Progenitor cell of endocrine pancreas (in vitro differentiated cells): ENCODE measurements around the gene TUG1. TPM values are rescaled to one million over a fixed set of nuclear protein-coding genes. Genes with fewer than 3 reads are reported as not detected.
A peak's percentile ranks its signal among the peaks of the same experiment; 100 is the strongest.

Experiments
- DNase-seq: peaks from one replicate; pipeline ENCODE4 v3.0.0; 2021; ENCODE audit warnings: low spot score; ENCODE audit not compliant: unreplicated experiment
- H3K27ac Mint-ChIP-seq: 2 replicates; pipeline ENCODE4 v1.8.0; 2021; ENCODE audit warnings: mild to moderate bottlenecking, moderate library complexity, mixed read lengths
- H3K27me3 Mint-ChIP-seq: 2 replicates; pipeline ENCODE4 v1.8.0; 2021; ENCODE audit warnings: mixed read lengths
- H3K36me3 Mint-ChIP-seq: 2 replicates; pipeline ENCODE4 v1.8.0; 2022; ENCODE audit warnings: mixed read lengths; ENCODE audit not compliant: insufficient read depth
- H3K4me1 Mint-ChIP-seq: 2 replicates; pipeline ENCODE4 v1.8.0; 2021; ENCODE audit warnings: low read depth, mixed read lengths
- H3K4me3 Mint-ChIP-seq: 2 replicates; pipeline ENCODE4 v1.8.0; 2021; ENCODE audit warnings: low read depth, mild to moderate bottlenecking, moderate library complexity, mixed read lengths
- H3K9me3 Mint-ChIP-seq: 2 replicates; pipeline ENCODE4 v1.8.0; 2021; ENCODE audit warnings: low read depth, mixed read lengths
- CTCF ChIP-seq: fragments of 200-600 bp; sonication (generic); IDR thresholded peaks from one replicate; pipeline ENCODE4 v1.5.0; 2021; ENCODE audit warnings: antibody characterized with exemption, mild to moderate bottlenecking; ENCODE audit not compliant: unreplicated experiment
- total RNA-seq: library from RNA; stranded (reverse); gene quantifications from 2 replicates; pipeline ENCODE4 v1.2.1, GENCODE V29; 2021

The TUG1 gene
- total RNA-seq, 1 donor from 2014 or later: 142 TPM

- no peak for DNase-seq
- Mint-ChIP-seq H3K9me3 (peaks cover 38% of the 10 kb centered on the region), H3K27ac (peak overlapping the region; percentile 94), H3K4me1 (peaks cover 8% of the 10 kb centered on the region), H3K4me3 (peak overlapping the region; percentile 89), H3K27me3 (no peaks in the 10 kb centered on the region), H3K36me3 (peaks cover 79% of the 10 kb centered on the region)
- TF ChIP-seq CTCF: no peak
These were observed 1.3 kb downstream of the TUG1 start for GRCh38 chr22:30970356-30970746.

GRCh38 chr22:30978304-30978962 lies 9.4 kb downstream of the TUG1 start:
- Mint-ChIP-seq H3K4me1 (no peaks in the 10 kb centered on the region), H3K27ac (no peak overlapping the region), H3K9me3 (peaks cover 63% of the 10 kb centered on the region), H3K27me3 (no peaks in the 10 kb centered on the region), H3K4me3 (no peak overlapping the region), H3K36me3 (peaks cover 73% of the 10 kb centered on the region)
- no peak for DNase-seq
- TF ChIP-seq CTCF: no peak

- H3K9me3 Mint-ChIP-seq: peaks cover 70% of the 10 kb centered on the region
- H3K27ac Mint-ChIP-seq: no peak overlapping the region
- TF ChIP-seq CTCF: no peak
- H3K36me3 Mint-ChIP-seq: peaks cover 68% of the 10 kb centered on the region
- H3K4me1 Mint-ChIP-seq: no peaks in the 10 kb centered on the region
- no peak overlapping the region for H3K4me3 Mint-ChIP-seq
- no peak for DNase-seq
- no peaks in the 10 kb centered on the region for H3K27me3 Mint-ChIP-seq
These were observed 10.9 kb downstream of the TUG1 start for GRCh38 chr22:30979932-30980331.

- DNase-seq: no peak
- TF ChIP-seq CTCF: no peak
- peaks cover 48% of the 10 kb centered on the region for H3K36me3 Mint-ChIP-seq
- peaks cover 53% of the 10 kb centered on the region for H3K9me3 Mint-ChIP-seq
- H3K27ac Mint-ChIP-seq: no peak overlapping the region
- H3K27me3 Mint-ChIP-seq: no peaks in the 10 kb centered on the region
- no peak overlapping the region for H3K4me3 Mint-ChIP-seq
- H3K4me1 Mint-ChIP-seq: peaks cover 4% of the 10 kb centered on the region
These were observed 13.4 kb downstream of the TUG1 start for GRCh38 chr22:30982512-30982911.

GRCh38 chr22:30984317-30984716 lies 15.3 kb downstream of the TUG1 start:
- Mint-ChIP-seq H3K27ac (no peak overlapping the region), H3K4me3 (no peak overlapping the region), H3K36me3 (peaks cover 36% of the 10 kb centered on the region), H3K4me1 (peaks cover 4% of the 10 kb centered on the region), H3K9me3 (peaks cover 41% of the 10 kb centered on the region), H3K27me3 (no peaks in the 10 kb centered on the region)
- no peak for DNase-seq
- no peak for TF ChIP-seq CTCF
